Body of pancreas (tissue), 4 donors: Measurements from ENCODE around the gene PRPH2.

Experiments used
- POLR2A ChIP-seq, 3 donors: fragments of 450-650 bp; IDR thresholded peaks; one replicate each; pipeline ENCODE4 v1.6.1; 2016; ENCODE audit warnings: antibody characterized with exemption in 3 of 3, mild to moderate bottlenecking in 2 of 3
- TF ChIP-seq, protein P1 (sequence below), 7 experiments: fragments of 450-650 bp in 4 of 7; fragments of 200-600 bp in 3 of 7; sonication (generic) in 3 of 7; IDR thresholded peaks; one replicate each; pipeline ENCODE4 v1.5.1; 2016 to 2019; ENCODE audit warnings: antibody characterized with exemption in 7 of 7

DNA sequence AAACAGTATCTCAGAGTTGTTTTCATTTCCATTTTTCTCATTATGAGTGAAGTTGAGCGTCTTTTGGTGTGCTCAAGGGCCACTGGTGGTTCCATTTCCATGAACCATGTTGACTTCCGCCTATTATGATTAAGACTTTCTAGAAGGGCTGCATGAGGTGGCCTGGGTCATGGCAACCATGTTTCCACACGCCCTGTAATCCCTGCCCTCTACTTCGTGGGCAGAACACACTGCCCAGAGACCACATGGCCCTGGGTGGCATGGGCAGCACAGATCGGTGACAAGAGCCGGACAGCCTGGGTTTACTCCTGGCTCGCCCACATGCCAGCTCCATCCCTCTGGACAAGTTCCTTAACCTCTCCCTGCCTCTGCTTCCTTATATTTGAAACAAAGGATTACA lies 14.8 kb downstream of the PRPH2 start:
- TF ChIP-seq, protein P1, sequence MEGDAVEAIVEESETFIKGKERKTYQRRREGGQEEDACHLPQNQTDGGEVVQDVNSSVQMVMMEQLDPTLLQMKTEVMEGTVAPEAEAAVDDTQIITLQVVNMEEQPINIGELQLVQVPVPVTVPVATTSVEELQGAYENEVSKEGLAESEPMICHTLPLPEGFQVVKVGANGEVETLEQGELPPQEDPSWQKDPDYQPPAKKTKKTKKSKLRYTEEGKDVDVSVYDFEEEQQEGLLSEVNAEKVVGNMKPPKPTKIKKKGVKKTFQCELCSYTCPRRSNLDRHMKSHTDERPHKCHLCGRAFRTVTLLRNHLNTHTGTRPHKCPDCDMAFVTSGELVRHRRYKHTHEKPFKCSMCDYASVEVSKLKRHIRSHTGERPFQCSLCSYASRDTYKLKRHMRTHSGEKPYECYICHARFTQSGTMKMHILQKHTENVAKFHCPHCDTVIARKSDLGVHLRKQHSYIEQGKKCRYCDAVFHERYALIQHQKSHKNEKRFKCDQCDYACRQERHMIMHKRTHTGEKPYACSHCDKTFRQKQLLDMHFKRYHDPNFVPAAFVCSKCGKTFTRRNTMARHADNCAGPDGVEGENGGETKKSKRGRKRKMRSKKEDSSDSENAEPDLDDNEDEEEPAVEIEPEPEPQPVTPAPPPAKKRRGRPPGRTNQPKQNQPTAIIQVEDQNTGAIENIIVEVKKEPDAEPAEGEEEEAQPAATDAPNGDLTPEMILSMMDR (IDR thresholded peaks at IDR 0.05) = no peak
- no peak for TF ChIP-seq POLR2A (IDR thresholded peaks at IDR 0.05)
